Progenitor cell of endocrine pancreas (in vitro differentiated cells): ENCODE data around the gene LPO. TPM values are rescaled to one million over a fixed set of nuclear protein-coding genes. Genes with fewer than 3 reads are reported as not detected.

Experiments
- DNase-seq: peaks from one replicate; pipeline ENCODE4 v3.0.0; 2021; ENCODE audit warnings: low spot score; ENCODE audit not compliant: unreplicated experiment
- H3K27ac Mint-ChIP-seq: 2 replicates; pipeline ENCODE4 v1.8.0; 2021; ENCODE audit warnings: mild to moderate bottlenecking, moderate library complexity, mixed read lengths
- H3K27me3 Mint-ChIP-seq: 2 replicates; pipeline ENCODE4 v1.8.0; 2021; ENCODE audit warnings: mixed read lengths
- H3K36me3 Mint-ChIP-seq: 2 replicates; pipeline ENCODE4 v1.8.0; 2022; ENCODE audit warnings: mixed read lengths; ENCODE audit not compliant: insufficient read depth
- H3K4me1 Mint-ChIP-seq: 2 replicates; pipeline ENCODE4 v1.8.0; 2021; ENCODE audit warnings: low read depth, mixed read lengths
- H3K4me3 Mint-ChIP-seq: 2 replicates; pipeline ENCODE4 v1.8.0; 2021; ENCODE audit warnings: low read depth, mild to moderate bottlenecking, moderate library complexity, mixed read lengths
- H3K9me3 Mint-ChIP-seq: 2 replicates; pipeline ENCODE4 v1.8.0; 2021; ENCODE audit warnings: low read depth, mixed read lengths
- total RNA-seq: library from RNA; stranded (reverse); gene quantifications from 2 replicates; pipeline ENCODE4 v1.2.1, GENCODE V29; 2021
- TF ChIP-seq, protein P1 (sequence below): fragments of 200-600 bp; sonication (generic); IDR thresholded peaks from one replicate; pipeline ENCODE4 v1.5.0; 2021; ENCODE audit warnings: antibody characterized with exemption, mild to moderate bottlenecking; ENCODE audit not compliant: unreplicated experiment

The LPO gene
- total RNA-seq, 1 donor from 2014 or later, result not detected

DNA sequence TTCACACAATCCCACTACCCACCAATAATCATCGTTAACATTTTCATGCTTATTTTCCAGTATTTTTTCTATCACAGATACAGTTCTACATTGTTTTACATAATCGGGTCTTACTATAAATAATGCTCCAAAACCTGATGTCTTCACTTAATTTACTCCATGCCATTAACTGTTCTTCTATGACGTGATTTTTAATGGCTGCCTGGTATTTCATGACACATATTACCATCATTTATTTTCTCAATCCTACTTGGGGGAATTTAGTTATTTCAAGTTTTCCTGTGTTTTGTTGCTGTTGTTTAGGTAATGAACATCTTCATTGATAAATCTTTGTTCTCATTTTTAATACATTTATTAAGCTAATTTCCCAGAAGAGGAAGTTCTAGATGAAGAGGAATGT is 14.7 kb downstream of the LPO start:
- no peak overlapping the region for H3K4me3 Mint-ChIP-seq
- H3K4me1 Mint-ChIP-seq, result no peaks in the 10 kb centered on the region
- no peak for DNase-seq

DNA sequence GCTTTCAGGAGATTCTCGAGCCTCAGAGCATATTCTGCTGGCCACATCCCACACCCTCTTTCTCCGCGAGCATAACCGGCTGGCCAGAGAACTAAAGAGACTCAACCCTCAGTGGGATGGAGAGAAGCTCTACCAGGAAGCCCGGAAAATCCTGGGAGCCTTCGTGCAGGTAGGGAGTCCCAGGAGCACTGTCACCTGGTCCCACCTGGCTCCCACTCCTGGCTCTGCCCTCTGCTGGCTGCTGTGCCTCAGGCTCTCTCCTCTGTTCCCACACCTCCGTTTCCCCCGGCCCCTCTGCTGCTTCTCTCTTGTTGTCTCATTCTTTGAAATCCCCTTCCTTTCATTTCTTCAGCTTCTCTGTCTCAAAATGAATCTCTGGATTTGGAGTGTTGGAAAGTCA is 16.4 kb downstream of the LPO start:
- H3K27me3 Mint-ChIP-seq, result peaks cover 84% of the 10 kb centered on the region
- no peaks in the 10 kb centered on the region for H3K36me3 Mint-ChIP-seq
- no peak for DNase-seq
- no peak overlapping the region for H3K27ac Mint-ChIP-seq
- peaks cover 3% of the 10 kb centered on the region for H3K9me3 Mint-ChIP-seq
- H3K4me3 Mint-ChIP-seq, result no peak overlapping the region
- H3K4me1 Mint-ChIP-seq, result no peaks in the 10 kb centered on the region
- TF ChIP-seq, protein P1, sequence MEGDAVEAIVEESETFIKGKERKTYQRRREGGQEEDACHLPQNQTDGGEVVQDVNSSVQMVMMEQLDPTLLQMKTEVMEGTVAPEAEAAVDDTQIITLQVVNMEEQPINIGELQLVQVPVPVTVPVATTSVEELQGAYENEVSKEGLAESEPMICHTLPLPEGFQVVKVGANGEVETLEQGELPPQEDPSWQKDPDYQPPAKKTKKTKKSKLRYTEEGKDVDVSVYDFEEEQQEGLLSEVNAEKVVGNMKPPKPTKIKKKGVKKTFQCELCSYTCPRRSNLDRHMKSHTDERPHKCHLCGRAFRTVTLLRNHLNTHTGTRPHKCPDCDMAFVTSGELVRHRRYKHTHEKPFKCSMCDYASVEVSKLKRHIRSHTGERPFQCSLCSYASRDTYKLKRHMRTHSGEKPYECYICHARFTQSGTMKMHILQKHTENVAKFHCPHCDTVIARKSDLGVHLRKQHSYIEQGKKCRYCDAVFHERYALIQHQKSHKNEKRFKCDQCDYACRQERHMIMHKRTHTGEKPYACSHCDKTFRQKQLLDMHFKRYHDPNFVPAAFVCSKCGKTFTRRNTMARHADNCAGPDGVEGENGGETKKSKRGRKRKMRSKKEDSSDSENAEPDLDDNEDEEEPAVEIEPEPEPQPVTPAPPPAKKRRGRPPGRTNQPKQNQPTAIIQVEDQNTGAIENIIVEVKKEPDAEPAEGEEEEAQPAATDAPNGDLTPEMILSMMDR, result peak; percentile 46

More for the DNA sequence above, 14.7 kb downstream of the LPO start:
- TF ChIP-seq, protein P1, result no peak
- peaks cover 3% of the 10 kb centered on the region for H3K9me3 Mint-ChIP-seq
- H3K27me3 Mint-ChIP-seq, result peaks cover 82% of the 10 kb centered on the region
- no peaks in the 10 kb centered on the region for H3K36me3 Mint-ChIP-seq
- H3K27ac Mint-ChIP-seq, result no peak overlapping the region

DNA sequence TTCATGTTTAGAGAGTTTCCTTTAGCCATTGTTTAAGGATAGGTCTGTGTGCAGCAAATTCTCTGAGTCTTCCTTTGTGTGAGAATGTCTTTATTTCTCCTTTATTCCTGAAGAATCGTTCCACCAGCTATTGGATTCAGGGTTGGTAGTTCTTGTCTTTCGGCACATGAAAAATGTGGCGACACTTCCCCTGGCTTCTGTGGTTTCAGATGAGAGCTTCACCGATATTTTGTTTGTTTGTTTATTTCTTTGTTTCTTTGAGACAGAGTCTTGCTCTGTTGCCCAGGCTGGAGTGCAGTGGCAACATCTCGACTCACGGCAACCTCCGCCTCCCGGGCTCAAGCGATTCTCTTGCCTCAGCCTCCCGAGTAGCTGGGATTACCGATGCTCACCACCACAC is 23.8 kb downstream of the LPO start:
- Mint-ChIP-seq H3K27ac (no peak overlapping the region), H3K36me3 (no peaks in the 10 kb centered on the region), H3K9me3 (peaks cover 6% of the 10 kb centered on the region), H3K4me3 (no peak overlapping the region), H3K27me3 (peaks cover 82% of the 10 kb centered on the region), H3K4me1 (no peaks in the 10 kb centered on the region)
- no peak for DNase-seq
- TF ChIP-seq, protein P1, result no peak

DNA sequence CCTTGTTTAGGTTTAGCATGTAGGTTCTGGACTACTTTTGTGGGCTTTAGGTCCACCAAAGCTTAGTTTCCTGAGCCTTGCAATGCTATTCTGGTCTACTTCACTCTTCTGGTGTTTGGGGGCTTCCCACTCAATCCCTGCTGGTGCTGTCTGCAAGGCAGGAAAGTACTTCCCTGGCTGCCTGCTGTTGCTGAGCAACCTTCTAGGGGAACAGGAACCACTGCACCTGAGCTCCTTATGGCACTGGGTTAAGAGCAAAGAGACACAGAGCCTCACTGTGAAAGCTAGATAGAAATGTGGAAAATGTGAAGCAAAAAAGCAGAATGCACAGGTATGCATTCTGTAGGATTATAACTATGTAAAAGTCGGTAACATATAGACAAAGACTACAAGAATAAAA is 25.4 kb downstream of the LPO start:
- no peak for DNase-seq

DNA sequence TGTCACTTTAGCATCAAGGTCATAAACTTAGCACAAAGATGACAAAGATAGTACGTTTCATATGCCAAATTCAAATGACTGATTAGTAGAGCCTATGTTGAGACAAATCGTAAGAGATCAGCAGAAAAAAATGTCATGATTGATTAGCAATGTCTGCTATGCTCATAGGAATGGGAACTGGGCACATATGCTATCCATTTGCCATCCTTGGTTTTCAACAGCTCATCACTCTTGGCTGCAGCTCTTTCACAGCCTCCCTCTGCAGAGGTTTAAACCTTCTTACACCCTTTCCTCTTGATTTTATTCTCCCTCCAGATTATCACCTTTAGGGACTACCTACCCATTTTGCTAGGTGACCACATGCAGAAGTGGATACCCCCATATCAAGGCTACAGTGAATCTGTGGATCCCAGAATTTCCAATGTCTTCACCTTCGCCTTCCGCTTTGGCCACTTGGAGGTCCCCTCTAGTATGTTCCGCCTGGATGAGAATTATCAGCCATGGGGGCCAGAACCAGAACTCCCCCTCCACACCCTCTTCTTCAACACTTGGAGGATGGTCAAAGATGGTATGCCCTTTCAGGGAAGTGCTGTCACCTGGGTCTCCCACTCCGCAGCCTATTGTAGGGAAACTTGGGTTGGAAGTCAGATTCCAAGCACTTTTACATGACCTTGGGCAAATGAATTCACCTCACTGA is 26.2 kb downstream of the LPO start:
- H3K27ac Mint-ChIP-seq, result no peak overlapping the region
- no peaks in the 10 kb centered on the region for H3K4me1 Mint-ChIP-seq
- no peak for DNase-seq
- H3K9me3 Mint-ChIP-seq, result peaks cover 6% of the 10 kb centered on the region
- no peak overlapping the region for H3K4me3 Mint-ChIP-seq
- TF ChIP-seq, protein P1, result no peak
- H3K27me3 Mint-ChIP-seq, result peaks cover 61% of the 10 kb centered on the region
- H3K36me3 Mint-ChIP-seq, result no peaks in the 10 kb centered on the region

More for the DNA sequence above, 25.4 kb downstream of the LPO start:
- peaks cover 69% of the 10 kb centered on the region for H3K27me3 Mint-ChIP-seq
- H3K27ac Mint-ChIP-seq, result no peak overlapping the region
- H3K36me3 Mint-ChIP-seq, result no peaks in the 10 kb centered on the region
- H3K4me3 Mint-ChIP-seq, result no peak overlapping the region
- no peaks in the 10 kb centered on the region for H3K4me1 Mint-ChIP-seq
- peaks cover 6% of the 10 kb centered on the region for H3K9me3 Mint-ChIP-seq
- TF ChIP-seq, protein P1, result no peak
